HCT116 (cell line): ENCODE measurements around the gene URB1. TPM values are rescaled to one million over a fixed set of nuclear protein-coding genes. Genes with fewer than 3 reads are reported as not detected.

Experiments used
- ATAC-seq: fragments of 200-7000 bp; cut with Tn5 transposase; 2 replicates; pipeline ENCODE4 v1.9.1; 2020; ENCODE audit warnings: mild to moderate bottlenecking, moderate library complexity
- BruUV-seq: library from RNA; stranded (reverse); fragments of 400-500 nt; replicated peaks from 2 replicates; lab custom pipeline; 2021; lab: Mats Ljungman, UMichigan
- CTCF ChIA-PET: fragments of 300-600 bp; sonication (Branson Sonifier 250); formaldehyde crosslinking; loops from one replicate; lab custom pipeline; 2021; ENCODE audit warnings: antibody characterized with exemption; lab: Charles Lee
- POLR2A ChIA-PET: fragments of 300-600, 350-600 bp; sonication (Branson Sonifier 250); formaldehyde crosslinking; loops from one replicate; lab custom pipeline; 2021; ENCODE audit warnings: antibody characterized with exemption; lab: Charles Lee
- RAD21 ChIA-PET, 2 experiments: fragments of 300-600 bp; sonication (Branson Sonifier 250); formaldehyde crosslinking; loops; one replicate each; lab custom pipeline; 2023; ENCODE audit warnings: low total read pairs in 2 of 2; ENCODE audit not compliant: uncharacterized antibody in 2 of 2, unreplicated experiment in 2 of 2, low non-redundant PET in 1 of 2; lab: Charles Lee
- DNase-seq: peaks from one replicate; pipeline ENCODE4 v3.0.0-alpha.2; 2010; ENCODE audit warnings: low read depth, low spot score
- H2AFZ ChIP-seq: fragments of 200-600 bp; shearing (Covaris generic), sonication (generic); 2 replicates; pipeline ENCODE4 v1.6.1; 2017; ENCODE audit warnings: low read depth, mixed run types, mixed read lengths, antibody characterized with exemption, low read length; ENCODE audit not compliant: poor library complexity, severe bottlenecking
- H3K27ac ChIP-seq: 2 replicates; pipeline ENCODE4 v1.5.1; 2012; ENCODE audit warnings: low read depth, low read length
- H3K27me3 ChIP-seq: fragments of 200-600 bp; sonication (generic); 2 replicates; pipeline ENCODE4 v1.6.1; 2016; ENCODE audit warnings: mixed run types, low read length, mixed read lengths; ENCODE audit not compliant: insufficient read depth
- H3K36me3 ChIP-seq, 2 experiments: fragments of 200-500 bp in 1 of 2; fragments of 200-600 bp in 1 of 2; sonication (Bioruptor generic) in 1 of 2; sonication (generic) in 1 of 2; 2 replicates each; pipeline versions ENCODE4 v1.5.1 to v1.6.1; 2014 to 2016; ENCODE audit warnings: low read length in 2 of 2, inconsistent platforms in 1 of 2, mixed read lengths in 1 of 2, mixed run types in 1 of 2; ENCODE audit not compliant: insufficient read depth in 2 of 2, control insufficient read depth in 1 of 2
- H3K4me1 ChIP-seq, 2 experiments: fragments of 200-600 bp in 1 of 2; sonication (generic) in 1 of 2; 2 replicates each; pipeline versions ENCODE4 v1.5.1 to v1.6.1; 2012 to 2017; ENCODE audit warnings: low read length in 2 of 2, inconsistent platforms in 1 of 2, mild to moderate bottlenecking in 1 of 2, mixed read lengths in 1 of 2, mixed run types in 1 of 2, moderate library complexity in 1 of 2; ENCODE audit not compliant: insufficient read depth in 2 of 2, control insufficient read depth in 1 of 2
- H3K4me2 ChIP-seq: fragments of 200-600 bp; sonication (generic); 2 replicates; pipeline ENCODE4 v1.6.1; 2017; ENCODE audit warnings: mixed run types, low read length, mixed read lengths
- H3K4me3 ChIP-seq, 2 experiments: fragments of 200-600 bp in 1 of 2; sonication (generic) in 1 of 2; replicated peaks in 1 of 2; 2 replicates each; pipeline ENCODE4 v1.5.1; 2011 to 2016; ENCODE audit warnings: low read length in 2 of 2, control low read depth in 1 of 2, low read depth in 1 of 2, mild to moderate bottlenecking in 1 of 2, mixed read lengths in 1 of 2, mixed run types in 1 of 2
- H3K79me2 ChIP-seq: fragments of 200-600 bp; sonication (generic); 2 replicates; pipeline ENCODE4 v1.6.1; 2017; ENCODE audit warnings: mild to moderate bottlenecking, mixed run types, low read length, moderate library complexity, mixed read lengths; ENCODE audit not compliant: insufficient read depth
- H3K9ac ChIP-seq: fragments of 200-600 bp; sonication (generic); 2 replicates; pipeline ENCODE4 v1.6.1; 2016; ENCODE audit warnings: low read length, mixed read lengths
- H3K9me2 ChIP-seq: fragments of 200-600 bp; sonication (generic), shearing (Covaris generic); 2 replicates; pipeline ENCODE4 v1.6.1; 2017; ENCODE audit warnings: mixed run types, mild to moderate bottlenecking, moderate library complexity; ENCODE audit not compliant: insufficient read depth
- H3K9me3 ChIP-seq, 2 experiments: fragments of 200-500 bp in 1 of 2; fragments of 200-600 bp in 1 of 2; sonication (Bioruptor generic) in 1 of 2; sonication (generic) in 1 of 2; 2 replicates each; pipeline ENCODE4 v1.6.1; 2014 to 2017; ENCODE audit warnings: low read length in 2 of 2, mixed read lengths in 2 of 2, inconsistent platforms in 1 of 2, low read depth in 1 of 2, mild to moderate bottlenecking in 1 of 2, mixed run types in 1 of 2, moderate library complexity in 1 of 2; ENCODE audit not compliant: control insufficient read depth in 1 of 2, insufficient read depth in 1 of 2
- H4K20me1 ChIP-seq: fragments of 200-600 bp; sonication (generic), shearing (Covaris generic); 2 replicates; pipeline ENCODE4 v1.6.1; 2017; ENCODE audit warnings: mixed run types, mild to moderate bottlenecking, moderate library complexity; ENCODE audit not compliant: insufficient read depth
- CEBPB ChIP-seq: IDR thresholded peaks from 2 replicates; pipeline ENCODE4 v1.6.1; 2012; ENCODE audit warnings: low read depth
- EGR1 ChIP-seq: IDR thresholded peaks from 2 replicates; pipeline ENCODE4 v1.6.1; 2012; ENCODE audit warnings: low read depth
- ELF1 ChIP-seq: IDR thresholded peaks from 2 replicates; pipeline ENCODE4 v1.6.1; 2012; ENCODE audit warnings: low read depth, borderline replicate concordance
- EZH2 ChIP-seq: fragments of 200-600 bp; sonication (generic); IDR thresholded peaks from 2 replicates; pipeline ENCODE4 v1.6.1; 2017; ENCODE audit warnings: antibody characterized with exemption, mixed run types
- POLR2A ChIP-seq: IDR thresholded peaks from 2 replicates; pipeline ENCODE4 v1.7.0; 2011; ENCODE audit warnings: borderline replicate concordance; ENCODE audit not compliant: insufficient read depth, insufficient read length; ENCODE audit errors: extremely low read depth
- SIN3A ChIP-seq: IDR thresholded peaks from 2 replicates; pipeline ENCODE4 v1.6.1; 2012; ENCODE audit warnings: low read depth
- SP1 ChIP-seq: IDR thresholded peaks from 2 replicates; pipeline ENCODE4 v1.6.1; 2012; ENCODE audit warnings: low read depth
- YY1 ChIP-seq: IDR thresholded peaks from 2 replicates; pipeline ENCODE4 v1.6.1; 2011; ENCODE audit warnings: low read length, low read depth, moderate library complexity, mild to moderate bottlenecking; ENCODE audit not compliant: insufficient replicate concordance; ENCODE audit errors: extremely low read depth
- ZNF274 ChIP-seq: fragments of 200-500 bp; sonication (Bioruptor generic); IDR thresholded peaks from 2 replicates; pipeline ENCODE4 v1.6.1; 2014; ENCODE audit warnings: mild to moderate bottlenecking, low read depth, low read length, inconsistent platforms
- intact Hi-C: fragments of 100-400 bp; cut with micrococcal nuclease; formaldehyde crosslinking; loops from 2 replicates; pipeline ENCODE4 v1.10.0; 2022
- total RNA-seq: library from RNA; stranded (reverse); gene quantifications from one replicate; pipeline ENCODE4 v1.2.1, GENCODE V29; 2021; ENCODE audit not compliant: unreplicated experiment
- TF ChIP-seq, protein P1 (sequence below): IDR thresholded peaks from 2 replicates; pipeline ENCODE4 v1.6.1; 2011; ENCODE audit warnings: mild to moderate bottlenecking, low read length, moderate library complexity; ENCODE audit not compliant: insufficient replicate concordance; ENCODE audit errors: extremely low read depth

Gene URB1
- total RNA-seq, 1 experiment from 2014 or later: 28.3 TPM

DNA sequence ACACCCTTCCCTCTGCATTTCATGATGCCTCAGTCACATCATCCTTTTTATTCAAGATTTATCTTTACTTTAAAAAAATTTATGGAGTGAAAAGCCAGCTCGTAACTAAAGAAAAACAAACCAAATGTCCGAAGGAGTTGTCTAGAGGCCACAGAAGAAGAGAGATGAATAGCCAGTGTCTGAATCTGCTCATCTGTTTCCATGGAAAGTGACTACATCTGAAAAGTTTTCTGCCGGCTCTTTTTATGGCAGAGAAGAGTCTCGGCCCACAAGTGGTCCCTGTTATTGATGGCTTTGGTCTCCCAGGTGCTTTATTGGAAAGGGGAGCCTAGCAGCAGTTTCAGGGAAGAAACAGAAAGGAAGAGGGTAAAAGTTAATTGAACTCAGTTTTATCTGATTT, 25.3 kb upstream of the URB1 start:
- no peak overlapping the region for H2AFZ ChIP-seq
- intact Hi-C loops: no loop called here
- H3K36me3 ChIP-seq: peaks cover 0 to 4% of the 10 kb centered on the region in 2 experiments; a peak in 1 of 4 replicates
- H3K27me3 ChIP-seq: no peaks in the 10 kb centered on the region
- CTCF ChIA-PET: no interaction called here
- no peak overlapping the region for H3K9ac ChIP-seq
- RAD21 ChIA-PET: no interaction called here
- no peaks in the 10 kb centered on the region for H3K9me3 ChIP-seq
- ATAC-seq (no peak), DNase-seq (no peak)
- H3K27ac ChIP-seq: no peak overlapping the region
- TF ChIP-seq POLR2A: no peak
- no peak for TF ChIP-seq YY1
- TF ChIP-seq SIN3A: no peak
- TF ChIP-seq ZNF274: no peak
- TF ChIP-seq ELF1: no peak
- no peak for TF ChIP-seq EZH2
- TF ChIP-seq CEBPB: no peak
- no peak for TF ChIP-seq SP1
- TF ChIP-seq, protein P1, sequence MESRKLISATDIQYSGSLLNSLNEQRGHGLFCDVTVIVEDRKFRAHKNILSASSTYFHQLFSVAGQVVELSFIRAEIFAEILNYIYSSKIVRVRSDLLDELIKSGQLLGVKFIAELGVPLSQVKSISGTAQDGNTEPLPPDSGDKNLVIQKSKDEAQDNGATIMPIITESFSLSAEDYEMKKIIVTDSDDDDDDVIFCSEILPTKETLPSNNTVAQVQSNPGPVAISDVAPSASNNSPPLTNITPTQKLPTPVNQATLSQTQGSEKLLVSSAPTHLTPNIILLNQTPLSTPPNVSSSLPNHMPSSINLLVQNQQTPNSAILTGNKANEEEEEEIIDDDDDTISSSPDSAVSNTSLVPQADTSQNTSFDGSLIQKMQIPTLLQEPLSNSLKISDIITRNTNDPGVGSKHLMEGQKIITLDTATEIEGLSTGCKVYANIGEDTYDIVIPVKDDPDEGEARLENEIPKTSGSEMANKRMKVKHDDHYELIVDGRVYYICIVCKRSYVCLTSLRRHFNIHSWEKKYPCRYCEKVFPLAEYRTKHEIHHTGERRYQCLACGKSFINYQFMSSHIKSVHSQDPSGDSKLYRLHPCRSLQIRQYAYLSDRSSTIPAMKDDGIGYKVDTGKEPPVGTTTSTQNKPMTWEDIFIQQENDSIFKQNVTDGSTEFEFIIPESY: no peak
- TF ChIP-seq EGR1: no peak
- peaks cover 26 to 34% of the 10 kb centered on the region in 2 experiments; a peak in 3 of 4 replicates for H3K4me1 ChIP-seq
- POLR2A ChIA-PET: no interaction called here
- H4K20me1 ChIP-seq: no peaks in the 10 kb centered on the region
- H3K4me2 ChIP-seq: no peak overlapping the region
- no peaks in the 10 kb centered on the region for H3K9me2 ChIP-seq
- peaks cover 98% of the 10 kb centered on the region for H3K79me2 ChIP-seq
- H3K4me3 ChIP-seq: no peak overlapping the region
- no TSS peak for BruUV-seq
